SJSA1 (cell line): ENCODE measurements around the gene TFF1. TPM values are rescaled to one million over a fixed set of nuclear protein-coding genes. Genes with fewer than 3 reads are reported as not detected.
A peak's percentile ranks its signal among the peaks of the same experiment; 100 is the strongest.

Source experiments
- DNase-seq, 2 experiments: peaks; one replicate each; pipeline ENCODE4 v3.0.0-alpha.2; 2015 to 2020; ENCODE audit warnings: low spot score in 2 of 2, low read depth in 1 of 2
- H3K27ac ChIP-seq: fragments of 250-450 bp; sonication (Bioruptor Pico); 2 replicates; pipeline ENCODE4 v1.5.1; 2020; ENCODE audit warnings: mild to moderate bottlenecking, moderate library complexity
- H3K27me3 ChIP-seq: fragments of 250-450 bp; sonication (Bioruptor Pico); replicated peaks from 2 replicates; pipeline ENCODE4 v1.5.1; 2020; ENCODE audit warnings: mild to moderate bottlenecking, moderate library complexity
- H3K36me3 ChIP-seq: fragments of 250-450 bp; sonication (Bioruptor Pico); 2 replicates; pipeline ENCODE4 v1.5.1; 2020; ENCODE audit warnings: mild to moderate bottlenecking
- H3K4me1 ChIP-seq: fragments of 250-450 bp; sonication (Bioruptor Pico); replicated peaks from 2 replicates; pipeline ENCODE4 v1.6.1; 2021; ENCODE audit warnings: mild to moderate bottlenecking
- H3K4me3 ChIP-seq: fragments of 250-450 bp; sonication (Bioruptor Pico); 2 replicates; pipeline ENCODE4 v1.5.1; 2020; ENCODE audit warnings: mild to moderate bottlenecking
- H3K9me3 ChIP-seq: fragments of 250-450 bp; sonication (Bioruptor Pico); replicated peaks from 2 replicates; pipeline ENCODE4 v1.5.1; 2020; ENCODE audit warnings: mild to moderate bottlenecking
- total RNA-seq: library from RNA; depleted of rRNA; stranded (reverse); fragments of >200 nt; shearing (Covaris generic); gene quantifications from 2 replicates; pipeline ENCODE4 v1.2.3, GENCODE V29; 2014

The TFF1 gene
- total RNA-seq, 1 experiment from 2014 or later: not detected

DNA sequence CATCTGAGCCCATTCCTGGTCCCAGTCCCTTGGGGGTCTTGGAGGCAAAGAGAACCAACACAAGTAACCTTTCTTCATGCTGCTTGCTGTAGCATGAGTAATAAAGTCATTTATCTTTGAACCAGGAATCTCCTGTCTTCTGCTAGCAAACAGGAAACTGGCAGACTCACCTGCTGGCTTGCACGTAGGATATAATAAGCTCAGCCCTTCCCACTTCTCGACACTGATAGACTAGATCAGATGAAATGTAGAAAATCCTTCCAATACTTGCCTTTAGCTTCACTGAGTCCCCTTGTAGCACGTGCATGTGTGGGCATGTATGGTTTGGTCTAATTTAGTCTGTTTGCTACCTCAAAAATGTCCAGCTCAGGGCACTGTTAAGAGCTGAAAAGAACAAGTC lies 9.0 kb downstream of the TFF1 start:
- H3K4me3 ChIP-seq: no peak overlapping the region
- no peaks in the 10 kb centered on the region; the same call in 1 of the 2 replicates for H3K9me3 ChIP-seq
- H3K27ac ChIP-seq: no peak overlapping the region
- H3K27me3 ChIP-seq: no peaks in the 10 kb centered on the region
- H3K36me3 ChIP-seq: no peaks in the 10 kb centered on the region
- H3K4me1 ChIP-seq: no peaks in the 10 kb centered on the region
- DNase-seq: no peak

- Histone ChIP-seq H3K4me3 (no peak overlapping the region), H3K27me3 (no peaks in the 10 kb centered on the region), H3K4me1 (no peaks in the 10 kb centered on the region), H3K36me3 (no peaks in the 10 kb centered on the region), H3K9me3 (no peaks in the 10 kb centered on the region; the same call in 1 of the 2 replicates), H3K27ac (no peak overlapping the region)
- DNase-seq: no peak
Observed at GRCh38 chr21:42356650-42357049, 9.7 kb downstream of the TFF1 start.

GRCh38 chr21:42356046-42356445 lies 10.3 kb downstream of the TFF1 start:
- DNase-seq: no peak
- no peaks in the 10 kb centered on the region for H3K36me3 ChIP-seq
- H3K9me3 ChIP-seq: no peaks in the 10 kb centered on the region; the same call in 1 of the 2 replicates
- no peak overlapping the region for H3K4me3 ChIP-seq
- H3K27me3 ChIP-seq: no peaks in the 10 kb centered on the region
- no peak overlapping the region for H3K27ac ChIP-seq
- H3K4me1 ChIP-seq: no peaks in the 10 kb centered on the region

- no peak overlapping the region for H3K27ac ChIP-seq
- no peaks in the 10 kb centered on the region for H3K27me3 ChIP-seq
- no peak for DNase-seq
- no peak overlapping the region for H3K4me3 ChIP-seq
- no peaks in the 10 kb centered on the region for H3K4me1 ChIP-seq
- no peaks in the 10 kb centered on the region for H3K36me3 ChIP-seq
- no peaks in the 10 kb centered on the region; the same call in 1 of the 2 replicates for H3K9me3 ChIP-seq
Observed at GRCh38 chr21:42353623-42354022, 12.7 kb downstream of the TFF1 start.

- Histone ChIP-seq H3K27ac (no peak overlapping the region), H3K4me1 (no peaks in the 10 kb centered on the region), H3K36me3 (no peaks in the 10 kb centered on the region), H3K9me3 (no peaks in the 10 kb centered on the region; the same call in 1 of the 2 replicates), H3K27me3 (no peaks in the 10 kb centered on the region), H3K4me3 (no peak overlapping the region)
- DNase-seq: no peak
Observed at GRCh38 chr21:42352441-42353095, 13.8 kb downstream of the TFF1 start.

DNA sequence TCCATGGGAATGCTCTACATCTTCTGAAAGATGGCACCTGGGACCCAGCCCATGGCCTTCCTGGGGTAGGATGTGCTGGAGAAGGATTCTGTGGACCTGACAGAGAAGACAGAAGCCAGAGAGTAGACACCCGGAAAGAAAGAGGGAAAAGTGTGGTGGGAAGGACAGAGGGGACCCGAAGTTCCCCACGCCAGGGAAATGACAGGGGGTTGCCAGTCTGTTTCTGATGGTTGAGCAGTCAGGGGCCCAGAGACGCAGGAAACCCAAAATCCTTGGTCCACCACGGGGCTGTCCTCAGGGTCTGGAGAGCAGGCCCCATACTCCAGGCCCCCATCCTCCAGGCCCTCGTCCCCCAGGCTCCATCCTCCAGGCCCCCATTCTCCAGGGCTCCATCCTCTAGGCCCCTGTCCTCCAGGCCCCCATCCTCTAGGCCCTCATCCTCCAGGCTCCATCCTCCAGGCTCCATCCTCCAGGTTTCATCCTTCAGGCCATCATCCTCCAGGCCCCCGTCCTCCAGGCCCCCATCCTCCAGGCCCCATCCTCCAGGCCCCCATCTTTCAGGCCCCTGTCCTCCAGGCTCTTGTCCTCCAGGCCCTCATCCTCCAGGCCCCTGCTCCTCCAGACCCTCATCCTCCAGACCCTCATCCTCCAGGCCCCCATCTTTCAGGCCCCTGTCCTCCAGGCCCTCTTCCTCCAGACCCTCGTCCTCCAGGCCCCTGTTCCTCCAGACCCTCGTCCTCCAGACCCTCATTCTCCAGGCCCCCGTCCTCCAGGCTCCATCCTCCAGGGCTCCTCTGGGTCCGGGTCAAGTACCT lies 14.5 kb downstream of the TFF1 start:
- Histone ChIP-seq H3K4me3 (no peak overlapping the region), H3K27me3 (no peaks in the 10 kb centered on the region)

DNA sequence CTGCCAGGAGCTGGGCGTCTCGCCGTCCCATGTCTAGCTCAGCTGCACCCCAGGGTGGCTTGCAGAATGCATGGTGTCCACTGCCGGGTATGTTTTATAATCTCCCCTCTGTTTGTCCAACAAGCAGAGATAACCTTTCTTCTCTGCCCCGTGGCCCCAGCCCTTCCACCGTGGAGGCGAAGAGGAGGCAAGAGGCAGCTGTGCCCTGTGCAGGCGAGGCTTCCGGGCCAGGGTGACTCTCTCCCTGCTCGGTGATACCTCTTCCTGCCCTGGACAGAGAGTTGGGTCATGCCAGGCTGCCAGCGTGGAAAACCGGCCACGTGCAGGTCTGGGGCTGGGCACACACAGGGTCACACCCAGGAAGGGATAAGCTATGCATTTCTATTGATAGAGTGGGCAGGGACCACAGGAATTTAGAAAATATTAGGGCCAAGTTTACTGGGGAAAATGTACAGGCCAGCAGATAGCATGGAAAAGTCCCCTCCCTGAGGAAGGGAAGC lies 15.4 kb downstream of the TFF1 start, which contains the start of gene TFF2:
Gene TFF2 (minus strand): TSS at position 68 of the 500 bp plus-strand sequence. CDS start 37 bp downstream, at position 31.
- no peaks in the 10 kb centered on the region; the same call in 1 of the 2 replicates for H3K9me3 ChIP-seq
- DNase-seq: peak in 1 of 2 experiments; percentile 32
- H3K36me3 ChIP-seq: no peaks in the 10 kb centered on the region
- H3K27me3 ChIP-seq: no peaks in the 10 kb centered on the region
- H3K27ac ChIP-seq: no peak within 1 kb of the TSS
- H3K4me1 ChIP-seq: no peaks in the 10 kb centered on the region
- H3K4me3 ChIP-seq: no peak within 1 kb of the TSS

More for the DNA sequence above, 14.5 kb downstream of the TFF1 start:
- no peak overlapping the region for H3K27ac ChIP-seq
- DNase-seq: peak in 1 of 2 experiments; percentile 31
- no peaks in the 10 kb centered on the region for H3K4me1 ChIP-seq
- no peaks in the 10 kb centered on the region for H3K36me3 ChIP-seq
- H3K9me3 ChIP-seq: no peaks in the 10 kb centered on the region; the same call in 1 of the 2 replicates

DNA sequence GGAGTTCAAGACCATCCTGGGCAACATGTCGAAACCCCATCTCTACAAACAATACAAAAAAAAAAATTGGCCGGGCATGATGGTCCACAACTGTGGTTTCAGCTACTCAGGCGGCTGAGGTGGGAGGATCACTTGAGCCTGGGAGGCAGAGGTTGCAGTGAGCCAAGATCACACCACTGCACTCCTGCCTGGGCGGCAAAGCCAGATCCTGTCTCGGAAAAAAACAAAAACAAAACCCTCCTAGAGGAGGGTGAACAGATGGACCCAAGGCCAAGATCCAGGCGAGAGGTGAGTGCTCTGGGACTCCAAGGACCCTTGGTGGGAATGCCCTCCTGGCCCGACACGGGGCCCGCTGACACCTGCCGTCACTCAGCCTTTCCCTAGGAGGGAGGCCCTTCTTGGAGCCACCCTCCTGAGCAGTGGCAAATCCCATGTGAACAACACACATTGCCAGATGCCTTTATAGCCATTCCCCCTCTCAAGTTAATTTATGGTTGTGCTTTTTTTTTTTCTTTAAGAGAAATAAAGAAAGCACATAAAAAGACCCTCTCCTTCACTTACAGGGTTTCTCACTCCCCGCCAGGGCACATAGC lies 15.9 kb downstream of the TFF1 start:
- DNase-seq: peak in 1 of 2 experiments; percentile 34
- Histone ChIP-seq H3K9me3 (no peaks in the 10 kb centered on the region; the same call in 1 of the 2 replicates), H3K4me1 (no peaks in the 10 kb centered on the region), H3K36me3 (no peaks in the 10 kb centered on the region), H3K27me3 (no peaks in the 10 kb centered on the region), H3K27ac (no peak overlapping the region), H3K4me3 (no peak overlapping the region)

DNA sequence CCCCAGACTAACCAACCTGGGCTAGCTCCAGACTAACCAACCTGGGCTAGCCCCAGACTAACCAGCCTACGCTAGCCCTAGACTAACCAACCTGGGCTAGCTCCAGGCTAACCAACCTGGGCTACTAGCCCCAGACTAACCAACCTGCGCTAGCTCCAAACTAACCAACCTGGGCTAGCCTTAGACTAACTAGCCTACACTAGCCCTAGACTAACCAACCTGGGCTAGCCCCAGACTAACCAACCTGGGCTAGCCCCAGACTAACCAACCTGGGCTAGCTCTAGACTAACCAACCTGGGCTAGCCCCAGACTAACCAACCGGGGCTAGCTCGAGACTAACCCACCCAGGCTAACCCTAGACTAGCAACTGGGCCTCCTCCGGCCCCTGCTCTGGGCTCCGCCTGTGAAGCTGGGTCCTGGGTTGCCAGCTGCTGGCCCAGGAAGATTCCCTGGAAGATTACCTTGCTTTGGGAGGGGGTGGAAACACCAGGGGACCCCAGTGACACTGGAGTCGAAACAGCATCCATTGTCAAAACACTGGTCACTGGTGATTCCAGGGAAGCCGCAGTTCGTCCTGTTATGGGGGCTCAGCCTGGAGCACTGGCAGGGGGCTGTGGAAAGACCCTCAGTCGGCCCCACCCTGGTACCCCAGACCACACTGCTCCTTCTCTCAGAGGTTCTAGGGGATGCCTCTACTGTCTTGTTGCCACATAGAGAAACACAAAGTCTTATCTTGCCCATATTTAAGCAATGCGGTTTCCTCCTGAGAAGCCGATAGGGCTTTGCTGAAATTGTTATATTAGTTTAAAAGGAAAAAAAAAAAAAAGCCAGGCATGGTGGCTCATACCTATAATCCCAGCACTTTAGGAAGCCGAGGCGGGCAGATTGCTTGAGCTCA lies 16.7 kb downstream of the TFF1 start:
- H3K36me3 ChIP-seq: no peaks in the 10 kb centered on the region
- peak in 1 of 2 experiments; percentile 13 for DNase-seq
- no peaks in the 10 kb centered on the region for H3K9me3 ChIP-seq
- no peaks in the 10 kb centered on the region for H3K4me1 ChIP-seq
- no peak overlapping the region for H3K4me3 ChIP-seq
- no peak overlapping the region for H3K27ac ChIP-seq
- H3K27me3 ChIP-seq: no peaks in the 10 kb centered on the region

DNA sequence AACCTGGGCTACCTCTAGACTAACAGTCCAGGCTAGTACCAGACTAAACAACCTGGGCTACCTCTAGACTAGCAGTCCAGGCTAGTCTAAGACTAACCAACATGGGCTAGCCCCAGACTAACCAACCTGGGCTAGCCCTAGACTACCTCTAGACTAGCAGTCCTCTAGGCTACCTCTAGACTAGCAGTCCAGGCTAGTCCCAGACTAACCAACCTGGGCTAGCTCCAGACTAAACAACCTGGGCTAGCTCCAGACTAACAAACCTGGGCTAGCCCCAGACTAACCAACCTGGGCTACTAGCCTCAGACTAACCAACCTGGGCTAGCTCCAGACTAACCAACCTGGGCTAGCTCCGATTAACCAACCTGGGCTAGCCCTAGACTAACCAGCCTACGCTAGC lies 17.6 kb downstream of the TFF1 start:
- Histone ChIP-seq H3K27me3 (no peaks in the 10 kb centered on the region), H3K27ac (no peak overlapping the region), H3K9me3 (no peaks in the 10 kb centered on the region), H3K36me3 (no peaks in the 10 kb centered on the region), H3K4me3 (no peak overlapping the region), H3K4me1 (no peaks in the 10 kb centered on the region)
- DNase-seq: no peak

DNA sequence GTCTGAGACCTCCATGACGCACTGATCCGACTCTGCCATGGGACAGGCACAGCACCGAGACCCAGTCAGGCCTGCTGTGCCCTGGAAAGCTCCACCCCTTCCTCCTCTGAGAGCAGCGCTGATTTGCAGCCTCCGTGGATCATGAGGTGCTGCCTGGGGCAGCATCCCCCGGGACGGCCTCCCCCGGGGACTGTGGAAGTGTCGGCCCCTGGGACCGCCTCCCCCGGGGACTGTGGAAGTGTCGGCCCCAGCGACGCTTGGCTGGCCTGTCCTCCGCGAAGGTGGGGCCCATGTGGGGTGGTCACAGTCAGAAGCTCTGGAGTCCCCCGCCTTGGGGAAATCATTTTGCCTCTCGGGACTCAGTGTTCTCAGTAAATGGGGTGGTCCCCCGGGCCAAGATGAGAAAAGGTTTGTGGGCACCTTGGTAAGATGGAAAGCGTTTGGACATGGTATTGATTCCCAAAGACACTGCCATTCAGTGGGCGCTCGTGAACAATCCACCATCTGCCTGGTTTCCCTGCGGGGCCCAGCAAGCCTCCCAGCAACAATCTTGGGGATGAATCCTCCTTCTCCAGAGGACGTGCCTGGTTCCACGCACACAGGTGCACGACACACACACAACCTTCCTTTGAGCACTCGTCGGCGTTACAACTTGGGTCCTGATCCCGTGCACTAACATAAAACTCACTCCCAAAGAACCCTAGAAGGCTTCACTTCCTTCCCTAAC lies 18.6 kb downstream of the TFF1 start:
- Histone ChIP-seq H3K36me3 (no peaks in the 10 kb centered on the region), H3K27me3 (no peaks in the 10 kb centered on the region), H3K9me3 (no peaks in the 10 kb centered on the region), H3K4me3 (no peak overlapping the region), H3K4me1 (no peaks in the 10 kb centered on the region), H3K27ac (no peak overlapping the region)
- peak in 1 of 2 experiments; percentile 32 for DNase-seq

GRCh38 chr21:42346866-42347600 lies 19.3 kb downstream of the TFF1 start:
- peak in 1 of 2 experiments; percentile 35 for DNase-seq
- Histone ChIP-seq H3K27ac (no peak overlapping the region), H3K4me3 (no peak overlapping the region), H3K9me3 (no peaks in the 10 kb centered on the region), H3K27me3 (no peaks in the 10 kb centered on the region), H3K36me3 (no peaks in the 10 kb centered on the region), H3K4me1 (no peaks in the 10 kb centered on the region)
